DND-41 (cell line): ENCODE measurements around the gene GYG2.
"Not testable (repeated sequence)": the region's sequence is repeated elsewhere in the genome, so short reads cannot be mapped to it uniquely, and the experiment has no call there.

ENCODE experiments used
- ATAC-seq: fragments of 200-7000 bp; cut with Tn5 transposase; 3 replicates; pipeline ENCODE4 v1.9.1; 2021; ENCODE audit warnings: low read depth; ENCODE audit not compliant: insufficient read depth
- DNase-seq: peaks from one replicate; pipeline ENCODE4 v3.0.0-alpha.2; 2020
- H2AFZ ChIP-seq: 2 replicates; pipeline ENCODE4 v1.6.0; 2012; ENCODE audit warnings: low read depth, low read length
- H3K27ac ChIP-seq: 2 replicates; pipeline ENCODE4 v1.5.1; 2012; ENCODE audit warnings: low read length, inconsistent platforms
- H3K27me3 ChIP-seq: fragments of 200-600 bp; sonication (generic); 2 replicates; pipeline ENCODE4 v1.6.0; 2012; ENCODE audit warnings: low read length, mild to moderate bottlenecking, inconsistent platforms; ENCODE audit not compliant: insufficient read depth, poor library complexity
- H3K36me3 ChIP-seq: 2 replicates; pipeline ENCODE4 v1.5.1; 2012; ENCODE audit warnings: low read length, inconsistent platforms; ENCODE audit not compliant: insufficient read depth
- H3K4me1 ChIP-seq: 2 replicates; pipeline ENCODE4 v1.5.1; 2012; ENCODE audit warnings: mild to moderate bottlenecking, low read length; ENCODE audit not compliant: insufficient read depth
- H3K4me2 ChIP-seq: 2 replicates; pipeline ENCODE4 v1.6.0; 2012; ENCODE audit warnings: mild to moderate bottlenecking, moderate library complexity, low read length, inconsistent platforms; ENCODE audit not compliant: insufficient read depth
- H3K4me3 ChIP-seq, 2 experiments: fragments of 200-600 bp in 1 of 2; shearing (Covaris generic) in 1 of 2; 2 replicates each; pipeline ENCODE4 v1.5.1; 2012 to 2016; ENCODE audit warnings: inconsistent platforms in 2 of 2, low read length in 2 of 2, mild to moderate bottlenecking in 2 of 2, low read depth in 1 of 2, moderate library complexity in 1 of 2
- H3K79me2 ChIP-seq: 2 replicates; pipeline ENCODE4 v1.6.0; 2012; ENCODE audit warnings: low read length, inconsistent platforms; ENCODE audit not compliant: insufficient read depth
- H3K9ac ChIP-seq: 2 replicates; pipeline ENCODE4 v1.6.0; 2012; ENCODE audit warnings: low read depth, mild to moderate bottlenecking, inconsistent platforms, low read length, moderate library complexity
- H3K9me3 ChIP-seq: 2 replicates; pipeline ENCODE4 v1.5.1; 2012; ENCODE audit warnings: low read length, moderate library complexity, mild to moderate bottlenecking, inconsistent platforms; ENCODE audit not compliant: insufficient read depth, severe bottlenecking
- H4K20me1 ChIP-seq: 2 replicates; pipeline ENCODE4 v1.6.0; 2012; ENCODE audit warnings: low read length; ENCODE audit not compliant: insufficient read depth
- EZH2 ChIP-seq: IDR thresholded peaks from 3 replicates; pipeline ENCODE4 v1.6.1; 2012; ENCODE audit warnings: borderline replicate concordance, low read depth, mild to moderate bottlenecking, moderate library complexity, low read length, inconsistent platforms; ENCODE audit not compliant: severe bottlenecking
- TF ChIP-seq, protein P1 (sequence below): IDR thresholded peaks from 2 replicates; pipeline ENCODE4 v1.5.1; 2012; ENCODE audit warnings: borderline replicate concordance, low read length, moderate library complexity, mild to moderate bottlenecking; ENCODE audit not compliant: poor library complexity, severe bottlenecking; ENCODE audit errors: extremely low read depth

Gene GYG2

DNA sequence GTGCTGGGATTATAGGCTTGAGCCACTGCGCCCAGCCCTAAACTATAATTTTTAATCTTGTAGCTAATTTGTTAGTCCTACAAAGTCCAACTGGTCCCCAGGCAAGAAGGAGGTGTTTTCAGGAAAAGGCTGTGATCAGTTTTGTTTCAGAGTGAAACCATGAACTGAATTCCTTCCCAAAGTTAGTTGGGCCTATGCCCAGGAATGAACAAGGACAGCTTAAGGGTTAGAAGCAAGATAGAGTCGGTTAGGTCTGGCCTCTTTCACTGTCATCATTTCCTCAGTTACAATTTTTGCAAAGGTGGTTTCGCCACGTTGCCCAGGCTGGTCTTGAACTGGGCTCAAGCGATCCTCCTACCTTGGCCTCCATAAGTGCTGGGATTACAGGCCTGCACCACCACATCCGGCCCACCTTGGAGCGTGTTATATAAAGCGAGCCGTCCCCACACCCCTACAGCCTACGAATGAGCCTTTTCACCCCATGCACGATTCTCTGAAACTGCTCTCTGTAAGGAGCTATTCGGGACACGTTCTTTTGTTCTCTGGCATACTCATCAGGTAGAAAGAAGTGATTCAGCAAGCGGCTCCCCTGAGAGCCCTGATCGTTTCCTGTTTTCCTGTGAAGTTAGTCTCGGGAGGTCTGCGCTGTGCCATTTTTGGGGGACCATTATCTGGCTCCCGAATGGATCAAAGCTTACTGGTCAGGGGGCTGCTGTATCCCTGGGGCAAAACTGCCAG, 24.5 kb upstream of the GYG2 start:
- not testable (repeated sequence) for ATAC-seq, H4K20me1 ChIP-seq, H3K4me3 ChIP-seq, H3K9ac ChIP-seq, H3K9me3 ChIP-seq, DNase-seq, H2AFZ ChIP-seq, H3K27me3 ChIP-seq, H3K4me1 ChIP-seq, H3K36me3 ChIP-seq, H3K79me2 ChIP-seq, H3K4me2 ChIP-seq, H3K27ac ChIP-seq

DNA sequence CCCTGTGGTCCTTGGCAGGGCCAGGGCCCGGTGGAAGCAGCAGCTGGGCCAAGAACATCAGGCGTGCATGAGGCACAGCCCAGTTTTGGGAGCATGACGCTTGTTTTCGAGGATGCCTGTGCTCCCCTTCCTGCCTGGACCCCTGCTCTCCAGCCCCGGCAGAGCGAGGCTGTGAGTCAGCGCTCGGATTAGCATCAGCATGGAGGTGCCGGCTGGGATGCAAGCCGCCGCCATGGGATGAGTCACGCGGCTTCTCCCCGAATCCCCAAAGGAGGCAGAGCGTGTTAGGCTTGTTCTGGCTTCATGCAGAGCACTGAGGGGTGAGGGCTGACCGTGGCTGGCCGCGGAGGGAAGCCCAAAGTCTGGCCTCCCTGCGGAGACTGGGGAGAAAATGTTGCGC, 23.9 kb upstream of the GYG2 start:
- not testable (repeated sequence) for DNase-seq, H3K4me2 ChIP-seq, ATAC-seq, H2AFZ ChIP-seq, H3K4me3 ChIP-seq, H3K9ac ChIP-seq, H4K20me1 ChIP-seq, H3K79me2 ChIP-seq, H3K27ac ChIP-seq, H3K4me1 ChIP-seq, H3K9me3 ChIP-seq, H3K36me3 ChIP-seq, H3K27me3 ChIP-seq

DNA sequence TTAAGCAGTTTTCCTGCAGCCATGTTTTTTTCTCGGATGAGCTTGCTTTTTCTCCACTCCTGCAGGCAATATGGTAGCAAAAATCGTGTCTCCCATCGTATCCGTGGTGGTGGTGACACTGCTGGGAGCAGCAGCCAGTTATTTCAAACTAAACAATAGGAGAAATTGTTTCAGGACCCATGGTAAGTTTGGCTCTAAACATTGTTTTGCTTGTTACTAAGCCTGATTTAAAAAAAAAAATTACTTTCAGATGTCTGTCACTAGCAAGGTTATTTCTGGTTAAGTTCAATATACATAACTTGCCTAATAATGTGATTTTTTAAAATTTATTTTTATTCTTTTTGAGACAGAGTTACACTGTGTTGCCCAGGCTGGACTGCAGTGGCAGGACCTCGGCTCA, 17.5 kb upstream of the GYG2 start:
- DNase-seq (no peak), ATAC-seq (no peak)
- TF ChIP-seq, protein P1, sequence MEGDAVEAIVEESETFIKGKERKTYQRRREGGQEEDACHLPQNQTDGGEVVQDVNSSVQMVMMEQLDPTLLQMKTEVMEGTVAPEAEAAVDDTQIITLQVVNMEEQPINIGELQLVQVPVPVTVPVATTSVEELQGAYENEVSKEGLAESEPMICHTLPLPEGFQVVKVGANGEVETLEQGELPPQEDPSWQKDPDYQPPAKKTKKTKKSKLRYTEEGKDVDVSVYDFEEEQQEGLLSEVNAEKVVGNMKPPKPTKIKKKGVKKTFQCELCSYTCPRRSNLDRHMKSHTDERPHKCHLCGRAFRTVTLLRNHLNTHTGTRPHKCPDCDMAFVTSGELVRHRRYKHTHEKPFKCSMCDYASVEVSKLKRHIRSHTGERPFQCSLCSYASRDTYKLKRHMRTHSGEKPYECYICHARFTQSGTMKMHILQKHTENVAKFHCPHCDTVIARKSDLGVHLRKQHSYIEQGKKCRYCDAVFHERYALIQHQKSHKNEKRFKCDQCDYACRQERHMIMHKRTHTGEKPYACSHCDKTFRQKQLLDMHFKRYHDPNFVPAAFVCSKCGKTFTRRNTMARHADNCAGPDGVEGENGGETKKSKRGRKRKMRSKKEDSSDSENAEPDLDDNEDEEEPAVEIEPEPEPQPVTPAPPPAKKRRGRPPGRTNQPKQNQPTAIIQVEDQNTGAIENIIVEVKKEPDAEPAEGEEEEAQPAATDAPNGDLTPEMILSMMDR, result no peak
- no peak for TF ChIP-seq EZH2
- Histone ChIP-seq H3K27me3 (no peaks in the 10 kb centered on the region), H4K20me1 (no peaks in the 10 kb centered on the region), H3K36me3 (no peaks in the 10 kb centered on the region), H3K9ac (no peak overlapping the region), H3K4me3 (no peak overlapping the region), H3K4me1 (peaks cover 4% of the 10 kb centered on the region), H3K27ac (no peak overlapping the region), H2AFZ (no peak overlapping the region), H3K4me2 (no peak overlapping the region), H3K79me2 (no peaks in the 10 kb centered on the region), H3K9me3 (no peaks in the 10 kb centered on the region)

DNA sequence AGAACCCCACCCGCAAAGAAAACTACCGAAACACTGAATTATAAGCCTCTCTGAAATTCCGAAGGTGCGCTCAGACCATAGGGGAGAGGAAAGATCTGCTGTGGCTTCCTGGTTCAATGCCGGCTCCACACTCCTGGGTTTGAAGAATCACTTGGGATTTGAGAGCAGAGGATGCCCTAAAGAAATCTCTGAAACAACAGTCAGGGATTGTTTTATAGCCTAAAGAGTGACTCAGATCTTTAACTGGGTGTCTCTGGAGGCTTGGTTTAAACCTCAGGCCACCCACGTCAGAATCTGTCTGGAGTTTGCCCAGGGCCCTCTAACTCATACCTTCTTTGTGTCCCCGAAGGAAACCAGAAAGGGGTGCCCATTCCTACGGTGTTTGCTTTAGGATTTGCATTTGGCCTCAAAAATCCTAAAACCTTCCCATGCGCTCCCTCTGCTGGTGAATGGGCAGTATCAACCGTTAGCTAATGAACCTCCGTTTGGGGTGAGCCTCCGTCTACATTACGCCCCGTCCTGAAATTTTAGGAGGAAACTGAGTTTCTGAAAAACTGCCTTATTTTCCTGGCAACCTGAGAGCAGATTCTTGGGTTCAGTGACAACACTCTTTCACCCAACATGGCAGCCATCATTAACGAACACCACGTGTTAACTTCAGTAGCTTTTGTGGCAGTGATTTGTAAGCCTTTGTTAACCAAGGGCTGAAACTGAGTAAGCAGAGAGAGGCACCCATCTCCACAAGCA, 16.4 kb upstream of the GYG2 start:
- H3K9ac ChIP-seq, H3K27me3 ChIP-seq, H3K4me3 ChIP-seq, H3K4me2 ChIP-seq, H3K36me3 ChIP-seq, H3K27ac ChIP-seq, H4K20me1 ChIP-seq, H3K79me2 ChIP-seq, H3K9me3 ChIP-seq, H3K4me1 ChIP-seq, H2AFZ ChIP-seq: not testable (repeated sequence)
- DNase-seq (peak; percentile 61), ATAC-seq (peak; percentile 87)
- TF ChIP-seq, protein P1, result peak; percentile 64
